Stimulated activated CD4-positive, alpha-beta T cell treated with anti-CD3 and anti-CD28 coated beads, TNF-alpha, amount 100 ng/mL, for 1 hour (primary cell): ENCODE results near the gene OR5AS1.
"Not testable (repeated sequence)": the region's sequence is repeated elsewhere in the genome, so short reads cannot be mapped to it uniquely, and the experiment has no call there.

Experiments
- DNase-seq, 3 donors: peaks; one replicate each; pipeline ENCODE4 v3.0.0-alpha.2; 2020; ENCODE audit warnings: low read depth in 3 of 3, low spot score in 1 of 3

The OR5AS1 gene

GRCh38 chr11:56027354-56027753 lies at the start of gene OR5AS1:
Gene OR5AS1 (plus strand): TSS chr11:56027654. CDS start chr11:56030419, 2,765 bp downstream.
- DNase-seq: no peak

DNA sequence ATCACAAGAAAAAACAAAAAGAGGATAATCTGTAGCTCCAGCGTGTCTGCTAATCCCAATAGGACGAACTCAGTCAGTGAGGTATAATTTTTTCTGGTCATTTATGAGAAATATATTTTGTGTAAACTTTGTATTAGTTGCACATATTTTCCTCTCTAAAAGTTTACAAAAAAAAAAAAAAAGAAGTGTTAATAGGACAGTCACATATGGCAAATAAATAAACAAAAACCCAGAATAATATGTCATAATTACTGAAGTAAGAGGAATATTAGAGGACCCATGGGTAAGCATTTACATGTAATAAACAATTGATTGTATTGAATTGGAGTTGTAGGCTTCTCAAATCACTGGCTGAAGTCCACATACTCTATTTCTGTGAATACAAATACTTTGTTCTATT lies 32.9 kb upstream of the OR5AS1 start, which contains the start of gene OR5F1:
Gene OR5F1 (minus strand): TSS at position 101 of the 400 bp plus-strand sequence. CDS start 0 bp downstream, at position 101.
- no peak for DNase-seq

DNA sequence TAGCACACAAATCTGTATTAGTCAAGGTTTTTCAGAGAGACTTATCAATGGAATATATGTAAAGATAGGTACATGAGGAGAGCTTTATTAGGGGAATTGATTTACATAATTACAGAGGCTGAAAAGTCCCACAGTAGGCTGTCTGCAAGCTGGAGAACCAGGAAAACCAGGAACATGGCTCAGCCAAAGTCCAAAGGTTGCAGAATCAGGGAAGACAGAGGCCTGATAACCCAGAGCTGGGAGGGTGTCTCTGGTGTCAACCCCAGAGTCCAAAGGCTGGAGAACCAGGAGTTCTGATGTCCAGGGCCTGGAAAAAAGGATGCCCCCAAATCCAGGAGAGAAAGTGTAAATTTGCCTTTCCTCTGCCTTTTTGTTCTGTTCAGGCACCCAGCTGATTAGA lies 16.7 kb upstream of the OR5AS1 start:
- no peak for DNase-seq

GRCh38 chr11:56013805-56014204 lies 13.6 kb upstream of the OR5AS1 start:
- no peak for DNase-seq

DNA sequence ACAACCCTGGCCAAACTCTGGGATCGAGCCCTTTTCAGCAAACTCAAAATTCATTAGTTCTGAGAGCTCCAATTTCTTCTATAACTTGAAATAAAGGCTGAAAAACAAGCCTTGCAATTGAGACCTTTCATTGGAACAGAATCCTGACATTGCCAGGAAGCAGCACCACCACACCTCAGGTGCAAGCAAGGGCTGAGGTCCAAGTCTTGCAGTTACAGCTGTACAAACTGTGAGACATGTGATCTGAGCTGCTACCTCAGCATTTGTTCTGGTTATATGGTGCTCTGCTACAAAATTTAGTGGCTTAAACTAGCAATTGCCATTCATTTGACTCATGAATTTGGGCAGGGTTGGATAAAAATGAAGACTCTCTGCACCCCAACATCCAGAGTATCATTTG lies 18.1 kb downstream of the OR5AS1 start:
- DNase-seq: no peak

GRCh38 chr11:56048480-56048879 lies 21.0 kb downstream of the OR5AS1 start:
- no peak for DNase-seq

- DNase-seq: no peak
Observed at GRCh38 chr11:56049487-56049886, 22.0 kb downstream of the OR5AS1 start.

- not testable (repeated sequence) for DNase-seq
Observed at GRCh38 chr11:56056366-56056765, 28.9 kb downstream of the OR5AS1 start.

DNA sequence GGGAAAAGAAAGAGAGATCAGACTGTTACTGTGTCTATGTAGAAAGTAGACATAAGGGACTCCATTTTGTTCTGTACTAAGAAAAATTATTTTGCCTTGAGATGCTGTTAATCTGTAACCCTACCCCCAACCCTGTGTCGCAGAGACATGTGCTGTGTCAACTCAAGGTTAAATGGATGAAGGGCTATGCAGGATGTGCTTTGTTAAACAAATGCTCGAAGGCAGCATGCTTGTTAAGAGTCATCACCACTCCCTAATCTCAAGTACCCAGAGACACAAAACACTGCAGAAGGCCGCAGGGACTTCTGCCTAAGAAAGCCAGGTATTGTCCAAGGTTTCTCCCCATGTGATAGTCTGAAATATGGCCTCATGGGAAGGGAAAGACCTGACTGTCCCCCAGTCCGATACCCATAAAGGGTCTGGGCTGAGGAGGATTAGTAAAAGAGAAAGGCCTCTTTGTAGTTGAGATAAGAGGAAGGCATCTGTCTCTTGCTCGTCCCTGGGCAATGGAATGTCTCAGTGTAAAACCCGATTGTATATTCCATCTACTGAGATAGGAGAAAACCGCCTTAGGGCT lies 30.3 kb downstream of the OR5AS1 start:
- not testable (repeated sequence) for DNase-seq

GRCh38 chr11:56058260-56058780 lies 30.9 kb downstream of the OR5AS1 start:
- DNase-seq: not testable (repeated sequence)

GRCh38 chr11:56066980-56067379 lies 39.5 kb downstream of the OR5AS1 start:
- no peak for DNase-seq
